GM21717 (cell line): Measurements from ENCODE around the gene TAS1R3.
A peak's percentile ranks its signal among the peaks of the same experiment; 100 is the strongest.

Source experiments
- ATAC-seq: cut with Tn5 transposase; IDR thresholded peaks from one replicate; pipeline ENCODE4 v1.9.1; 2021; ENCODE audit warnings: mild to moderate bottlenecking, moderate library complexity; ENCODE audit not compliant: unreplicated experiment

Gene TAS1R3

GRCh38 chr1:1320666-1321448 lies 10.2 kb upstream of the TAS1R3 start:
- no peak for ATAC-seq

DNA sequence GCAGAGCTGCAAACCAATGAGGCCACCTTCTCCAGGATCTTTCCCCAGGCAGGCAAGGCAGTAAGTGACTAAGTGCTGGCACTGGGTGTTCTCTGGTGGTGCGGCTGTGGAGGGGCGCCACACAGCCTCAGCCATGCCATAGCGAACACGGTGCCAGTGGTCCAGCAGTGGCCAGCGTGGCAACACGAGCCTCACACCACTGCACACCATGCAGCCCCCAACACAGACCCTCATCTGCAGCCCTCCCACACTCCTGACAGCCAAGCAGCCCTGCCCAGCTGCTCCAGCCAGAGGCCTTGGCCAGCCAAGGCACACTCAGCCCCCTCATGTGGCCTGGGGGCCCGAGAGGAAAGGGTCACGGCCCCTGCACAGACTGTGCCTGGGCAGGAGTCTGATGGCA lies 9.6 kb upstream of the TAS1R3 start:
- ATAC-seq: no peak

GRCh38 chr1:1322418-1322817 lies 8.7 kb upstream of the TAS1R3 start:
- no peak for ATAC-seq

GRCh38 chr1:1322952-1323351 lies 8.1 kb upstream of the TAS1R3 start:
- no peak for ATAC-seq

GRCh38 chr1:1324084-1324523 lies 7.0 kb upstream of the TAS1R3 start:
- ATAC-seq: peak; percentile 8

GRCh38 chr1:1324524-1325287 lies 6.4 kb upstream of the TAS1R3 start, which contains the start of the genes CPTP and INTS11:
TSS of gene CPTP (plus strand) at chr1:1324802. CDS start at chr1:1326911, 2,109 bp downstream.
TSS of gene INTS11 (minus strand) at chr1:1324660. CDS start at chr1:1324608, 52 bp downstream.
- peak; percentile 54 for ATAC-seq

GRCh38 chr1:1325288-1326074 lies 5.6 kb upstream of the TAS1R3 start:
- ATAC-seq: no peak

DNA sequence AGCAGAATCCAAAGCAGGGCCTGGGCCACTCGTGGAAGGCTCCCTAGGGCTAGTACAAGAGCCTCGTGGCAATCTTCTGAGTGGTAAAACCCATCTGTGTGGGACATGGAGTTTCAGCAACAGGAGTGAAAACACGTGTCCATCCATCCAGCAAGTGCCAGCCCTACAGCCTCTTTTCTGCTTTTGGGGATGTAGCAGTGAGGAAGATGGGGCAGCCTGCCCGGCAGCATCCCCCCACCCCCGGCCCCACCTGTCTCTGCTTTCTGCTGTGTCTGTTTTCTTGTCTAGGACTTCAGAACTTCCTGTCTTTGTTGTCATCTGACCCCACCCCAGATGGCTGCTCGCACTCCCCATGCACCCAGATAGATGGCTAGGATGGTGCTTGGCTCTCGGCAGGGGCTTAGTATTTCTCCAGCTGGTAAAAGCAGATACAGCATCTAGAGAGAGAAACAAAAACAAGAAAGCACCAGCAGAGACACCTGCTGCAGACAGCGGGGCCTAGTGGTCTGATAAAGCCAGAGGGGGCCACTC lies 4.9 kb upstream of the TAS1R3 start:
- no peak for ATAC-seq

GRCh38 chr1:1327291-1327690 lies 3.8 kb upstream of the TAS1R3 start:
- ATAC-seq: no peak

DNA sequence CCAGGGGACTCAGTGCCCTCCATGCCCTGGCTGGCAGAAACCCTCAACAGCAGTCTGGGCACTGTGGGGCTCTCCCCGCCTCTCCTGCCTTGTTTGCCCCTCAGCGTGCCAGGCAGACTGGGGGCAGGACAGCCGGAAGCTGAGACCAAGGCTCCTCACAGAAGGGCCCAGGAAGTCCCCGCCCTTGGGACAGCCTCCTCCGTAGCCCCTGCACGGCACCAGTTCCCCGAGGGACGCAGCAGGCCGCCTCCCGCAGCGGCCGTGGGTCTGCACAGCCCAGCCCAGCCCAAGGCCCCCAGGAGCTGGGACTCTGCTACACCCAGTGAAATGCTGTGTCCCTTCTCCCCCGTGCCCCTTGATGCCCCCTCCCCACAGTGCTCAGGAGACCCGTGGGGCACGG lies 2.8 kb upstream of the TAS1R3 start:
- ATAC-seq: no peak

DNA sequence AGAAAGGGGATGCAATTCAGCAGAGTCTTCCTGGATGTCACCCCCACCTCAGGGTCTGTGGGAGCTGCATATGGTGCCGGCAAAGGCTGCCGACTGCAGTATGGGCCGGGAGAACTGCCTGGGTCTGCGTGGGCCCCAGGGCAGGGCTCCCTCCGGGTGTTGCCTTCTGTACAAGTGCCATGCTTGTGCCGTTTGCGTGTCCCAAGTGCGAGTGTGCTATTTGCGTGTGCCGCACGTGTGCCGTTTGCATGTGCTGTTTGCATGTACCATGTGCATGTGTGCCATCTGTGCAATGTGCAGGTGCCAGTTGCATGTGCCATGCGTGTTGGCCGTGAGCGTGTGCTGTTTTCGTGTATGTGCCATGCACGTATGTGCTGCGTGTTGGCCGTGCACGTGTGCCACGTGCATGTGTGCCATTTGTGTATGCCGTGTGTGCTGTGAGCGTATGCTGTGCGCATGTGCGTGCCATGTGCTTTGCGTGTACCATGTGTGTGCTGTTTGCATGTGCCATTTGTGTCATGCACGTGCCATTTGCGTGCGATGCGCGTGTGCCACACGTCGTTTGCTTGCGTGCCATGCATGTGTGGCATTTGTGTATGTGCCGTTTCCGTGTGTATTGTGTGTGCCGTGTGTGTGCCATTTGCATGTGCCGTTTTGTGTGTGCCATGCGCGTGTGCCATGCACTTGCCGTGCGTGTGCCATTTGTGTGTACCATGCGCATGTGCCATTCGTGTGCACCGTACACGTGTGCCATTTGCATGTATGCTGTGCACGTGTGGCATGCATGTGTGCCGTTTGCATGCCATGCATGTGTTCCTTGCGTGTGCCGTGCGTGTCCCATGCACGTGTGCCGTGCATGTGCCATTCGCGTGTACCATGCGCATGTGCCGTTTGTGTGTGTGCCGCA lies 1.5 kb upstream of the TAS1R3 start:
- ATAC-seq: no peak

DNA sequence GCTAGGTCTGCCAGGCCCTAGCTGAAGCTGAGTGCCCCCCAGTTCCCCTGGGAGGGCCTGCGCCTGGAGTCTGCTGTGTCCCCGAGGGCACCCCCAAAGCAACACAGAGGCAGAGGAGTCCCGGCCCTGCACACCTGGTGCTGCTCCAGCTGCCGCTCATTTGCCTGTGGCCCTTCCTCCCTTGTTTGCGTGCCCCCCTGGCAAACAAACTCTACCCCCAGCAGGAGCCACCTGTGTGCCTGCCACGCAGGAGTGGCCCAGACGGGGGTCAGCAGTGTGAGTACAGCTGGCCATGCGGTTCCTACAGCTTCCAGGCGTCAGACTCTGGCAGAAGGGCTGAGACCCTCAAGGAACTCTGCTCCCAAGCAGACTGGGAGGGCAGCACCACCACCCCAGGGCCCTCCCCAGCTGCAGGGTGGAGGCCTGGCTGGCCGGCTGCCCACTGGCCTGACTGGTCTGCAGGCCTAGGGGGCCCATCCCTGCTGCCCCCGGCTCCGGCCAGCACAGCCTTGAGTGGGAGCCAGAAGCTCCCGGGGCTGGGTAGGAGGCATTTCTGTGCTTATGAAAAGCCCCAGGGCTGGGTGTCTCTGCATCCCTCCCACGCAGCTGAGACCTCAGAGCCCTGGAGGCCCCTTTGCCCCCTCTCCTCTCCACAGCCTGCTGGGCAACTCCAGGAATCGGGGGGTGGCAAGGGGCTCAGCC lies 563 bp upstream of the TAS1R3 start:
- ATAC-seq: no peak

GRCh38 chr1:1332031-1332755 lies 1.1 kb downstream of the TAS1R3 start:
- no peak for ATAC-seq

DNA sequence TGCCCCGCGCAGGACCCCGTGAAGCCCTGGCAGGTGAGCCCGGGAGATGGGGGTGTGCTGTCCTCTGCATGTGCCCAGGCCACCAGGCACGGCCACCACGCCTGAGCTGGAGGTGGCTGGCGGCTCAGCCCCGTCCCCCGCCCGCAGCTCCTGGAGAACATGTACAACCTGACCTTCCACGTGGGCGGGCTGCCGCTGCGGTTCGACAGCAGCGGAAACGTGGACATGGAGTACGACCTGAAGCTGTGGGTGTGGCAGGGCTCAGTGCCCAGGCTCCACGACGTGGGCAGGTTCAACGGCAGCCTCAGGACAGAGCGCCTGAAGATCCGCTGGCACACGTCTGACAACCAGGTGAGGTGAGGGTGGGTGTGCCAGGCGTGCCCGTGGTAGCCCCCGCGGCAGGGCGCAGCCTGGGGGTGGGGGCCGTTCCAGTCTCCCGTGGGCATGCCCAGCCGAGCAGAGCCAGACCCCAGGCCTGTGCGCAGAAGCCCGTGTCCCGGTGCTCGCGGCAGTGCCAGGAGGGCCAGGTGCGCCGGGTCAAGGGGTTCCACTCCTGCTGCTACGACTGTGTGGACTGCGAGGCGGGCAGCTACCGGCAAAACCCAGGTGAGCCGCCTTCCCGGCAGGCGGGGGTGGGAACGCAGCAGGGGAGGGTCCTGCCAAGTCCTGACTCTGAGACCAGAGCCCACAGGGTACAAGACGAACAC lies 1.8 kb downstream of the TAS1R3 start:
- no peak for ATAC-seq

DNA sequence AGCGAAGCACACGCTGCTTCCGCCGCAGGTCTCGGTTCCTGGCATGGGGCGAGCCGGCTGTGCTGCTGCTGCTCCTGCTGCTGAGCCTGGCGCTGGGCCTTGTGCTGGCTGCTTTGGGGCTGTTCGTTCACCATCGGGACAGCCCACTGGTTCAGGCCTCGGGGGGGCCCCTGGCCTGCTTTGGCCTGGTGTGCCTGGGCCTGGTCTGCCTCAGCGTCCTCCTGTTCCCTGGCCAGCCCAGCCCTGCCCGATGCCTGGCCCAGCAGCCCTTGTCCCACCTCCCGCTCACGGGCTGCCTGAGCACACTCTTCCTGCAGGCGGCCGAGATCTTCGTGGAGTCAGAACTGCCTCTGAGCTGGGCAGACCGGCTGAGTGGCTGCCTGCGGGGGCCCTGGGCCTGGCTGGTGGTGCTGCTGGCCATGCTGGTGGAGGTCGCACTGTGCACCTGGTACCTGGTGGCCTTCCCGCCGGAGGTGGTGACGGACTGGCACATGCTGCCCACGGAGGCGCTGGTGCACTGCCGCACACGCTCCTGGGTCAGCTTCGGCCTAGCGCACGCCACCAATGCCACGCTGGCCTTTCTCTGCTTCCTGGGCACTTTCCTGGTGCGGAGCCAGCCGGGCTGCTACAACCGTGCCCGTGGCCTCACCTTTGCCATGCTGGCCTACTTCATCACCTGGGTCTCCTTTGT lies 2.6 kb downstream of the TAS1R3 start:
- no peak for ATAC-seq

GRCh38 chr1:1334835-1335234 lies 3.8 kb downstream of the TAS1R3 start:
- no peak for ATAC-seq

GRCh38 chr1:1335283-1335682 lies 4.2 kb downstream of the TAS1R3 start:
- ATAC-seq: no peak
